GM13976 (cell line): ENCODE measurements around the gene RBM5.

Experiments used
- DNase-seq: peaks from one replicate; pipeline ENCODE4 v3.0.0; 2012; ENCODE audit warnings: low spot score
- CTCF ChIP-seq: IDR thresholded peaks from 2 replicates; pipeline ENCODE4 v1.5.1; 2012; ENCODE audit warnings: borderline replicate concordance, mild to moderate bottlenecking; ENCODE audit not compliant: insufficient read depth; ENCODE audit errors: extremely low read depth, missing control alignments, control extremely low read depth
- in situ Hi-C: fragments of 300-500 bp; cut with MboI; formaldehyde crosslinking; loops from one replicate; pipeline ENCODE4 v1.12.0; 2022; ENCODE audit warnings: low sequenced_read_pairs, mixed read lengths, inconsistent platforms; ENCODE audit not compliant: unreplicated experiment

RBM5 gene

GRCh38 chr3:50120364-50121071 is 31.8 kb downstream of the RBM5 start:
- TF ChIP-seq CTCF: no peak
- DNase-seq: no peak
- in situ Hi-C loops: no loop called here

- peak; percentile 48 for TF ChIP-seq CTCF
- DNase-seq: peak; percentile 87
- in situ Hi-C loops: no loop called here
Measured at GRCh38 chr3:50121072-50122032, 32.6 kb downstream of the RBM5 start.

- in situ Hi-C loops: no loop called here
- TF ChIP-seq CTCF: no peak
- DNase-seq: no peak
Measured at GRCh38 chr3:50122071-50122470, 33.4 kb downstream of the RBM5 start.

- no peak for TF ChIP-seq CTCF
- peak; percentile 33 for DNase-seq
- in situ Hi-C loops: no loop called here
Measured at GRCh38 chr3:50122661-50123391, 34.1 kb downstream of the RBM5 start.

- in situ Hi-C loops: no loop called here
- DNase-seq: peak; percentile 33
- no peak for TF ChIP-seq CTCF
Measured at GRCh38 chr3:50123394-50124051, 34.8 kb downstream of the RBM5 start.
